ENCODE measurements around the gene MS4A4E. TPM values are rescaled to one million over a fixed set of nuclear protein-coding genes. Genes with fewer than 3 reads are reported as not detected.

MS4A4E gene
- total and polyA plus RNA-seq, 5 donors from 2014 or later, result 1.0 TPM; not detected in 4

DNA sequence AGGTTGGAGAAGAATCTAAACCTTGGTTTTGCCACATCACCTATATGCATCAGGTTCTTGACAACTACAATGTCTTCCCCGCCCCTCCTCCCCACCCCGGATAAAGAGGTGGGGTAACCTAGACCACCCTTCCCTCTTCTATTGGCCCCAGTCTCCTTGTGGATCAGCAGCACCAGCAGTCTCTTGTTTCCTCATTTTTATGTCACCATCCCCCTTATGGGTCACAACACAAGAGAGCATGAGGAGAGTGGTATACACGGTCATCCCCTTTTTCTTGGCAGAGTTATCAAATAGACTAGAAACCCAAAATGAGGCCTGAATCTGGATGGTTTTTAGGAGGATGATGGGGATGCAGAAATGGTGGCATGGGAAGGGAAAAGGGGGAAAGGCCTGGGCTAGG lies 1.2 kb downstream of the MS4A4E start:
- H3K4me3 ChIP-seq (ENCODE audit: low read depth, low read length), result no peak overlapping the region
- no peaks in the 10 kb centered on the region for H3K9me3 ChIP-seq (ENCODE audit: control insufficient read depth in 2 of 2, low read length in 2 of 2)
- no peaks in the 10 kb centered on the region for H3K36me3 Mint-ChIP-seq
- H3K27ac ChIP-seq (ENCODE audit: insufficient read depth, low read length, poor library complexity, severe bottlenecking), result no peak overlapping the region
- DNase-seq, result no peak
- peaks cover 2% of the 10 kb centered on the region for H3K27me3 ChIP-seq (ENCODE audit: control insufficient read depth, insufficient read depth, low read length)
- peaks cover 15% of the 10 kb centered on the region for H3K27me3 Mint-ChIP-seq
- ATAC-seq (ENCODE audit: low read depth in 2 of 2), result no peak
- H3K9me3 Mint-ChIP-seq, result peaks cover 0 to 2% (median 0%) of the 10 kb centered on the region in 7 donors
- no peak overlapping the region for H3K4me3 Mint-ChIP-seq
- H3K4me1 ChIP-seq (ENCODE audit: control insufficient read depth, insufficient read depth, low read length, poor library complexity, severe bottlenecking), result no peaks in the 10 kb centered on the region
- H3K36me3 ChIP-seq (ENCODE audit: control insufficient read depth, insufficient read depth, low read length), result no peaks in the 10 kb centered on the region
- H3K27ac Mint-ChIP-seq, result no peak overlapping the region
- no peaks in the 10 kb centered on the region for H3K4me1 Mint-ChIP-seq

DNA sequence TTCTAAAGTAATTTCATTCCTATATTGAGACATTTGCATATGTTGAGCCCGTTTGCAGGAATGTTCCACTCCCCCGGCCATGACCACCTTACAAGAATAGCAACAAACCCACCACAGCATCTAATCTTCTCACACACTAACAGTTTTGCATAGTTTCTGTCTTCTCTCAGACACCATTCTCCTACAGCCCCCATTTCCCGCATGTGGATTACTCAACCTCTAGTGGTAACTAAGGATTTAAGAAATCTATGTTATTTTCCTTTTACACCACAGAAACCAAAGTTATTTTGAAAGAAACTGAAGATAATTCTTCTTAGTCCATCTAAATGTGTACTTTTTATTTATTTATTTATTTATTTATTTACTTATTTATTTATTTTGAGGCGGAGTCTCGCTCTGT lies 2.3 kb downstream of the MS4A4E start:
- Mint-ChIP-seq H3K9me3 (peaks cover 0 to 2% (median 0%) of the 10 kb centered on the region in 7 donors), H3K36me3 (no peaks in the 10 kb centered on the region), H3K27ac (no peak overlapping the region), H3K27me3 (peaks cover 12% of the 10 kb centered on the region), H3K4me3 (no peak overlapping the region), H3K4me1 (no peaks in the 10 kb centered on the region)
- no peaks in the 10 kb centered on the region for H3K4me1 ChIP-seq (ENCODE audit: control insufficient read depth, insufficient read depth, low read length, poor library complexity, severe bottlenecking)
- no peak overlapping the region for H3K4me3 ChIP-seq (ENCODE audit: low read depth, low read length)
- peaks cover 2% of the 10 kb centered on the region for H3K27me3 ChIP-seq (ENCODE audit: control insufficient read depth, insufficient read depth, low read length)
- no peak overlapping the region for H3K27ac ChIP-seq (ENCODE audit: insufficient read depth, low read length, poor library complexity, severe bottlenecking)
- no peaks in the 10 kb centered on the region for H3K9me3 ChIP-seq (ENCODE audit: control insufficient read depth in 2 of 2, low read length in 2 of 2)
- no peak for ATAC-seq (ENCODE audit: low read depth in 2 of 2)
- H3K36me3 ChIP-seq (ENCODE audit: control insufficient read depth, insufficient read depth, low read length), result no peaks in the 10 kb centered on the region
- DNase-seq, result no peak

DNA sequence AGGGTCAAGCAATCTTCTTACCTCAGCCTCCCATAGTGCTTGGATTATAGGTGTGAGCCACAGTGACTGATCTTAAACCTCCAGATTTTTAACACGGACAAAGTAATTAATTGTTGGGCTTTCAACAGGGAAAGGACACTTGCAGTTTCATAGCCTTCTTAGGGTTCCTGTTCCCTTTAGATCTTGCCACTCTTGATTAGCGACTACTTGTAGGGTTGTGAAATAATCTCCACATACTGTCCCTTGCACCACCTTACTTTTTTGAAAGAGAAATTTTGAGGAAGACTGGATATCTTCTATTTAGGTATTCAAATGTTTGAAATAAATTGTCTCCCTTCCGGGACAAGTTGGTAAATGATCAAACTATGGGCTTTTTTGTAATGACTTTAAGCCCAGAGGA lies 7.6 kb downstream of the MS4A4E start:
- DNase-seq, result no peak
- H3K4me3 Mint-ChIP-seq, result no peak overlapping the region
- Histone ChIP-seq H3K4me3 (ENCODE audit: low read depth, low read length) (no peak overlapping the region), H3K4me1 (ENCODE audit: control insufficient read depth, insufficient read depth, low read length, poor library complexity, severe bottlenecking) (no peaks in the 10 kb centered on the region), H3K27ac (ENCODE audit: insufficient read depth, low read length, poor library complexity, severe bottlenecking) (no peak overlapping the region), H3K9me3 (ENCODE audit: control insufficient read depth in 2 of 2, low read length in 2 of 2) (no peaks in the 10 kb centered on the region), H3K36me3 (ENCODE audit: control insufficient read depth, insufficient read depth, low read length) (no peaks in the 10 kb centered on the region), H3K27me3 (ENCODE audit: control insufficient read depth, insufficient read depth, low read length) (no peaks in the 10 kb centered on the region)
- H3K36me3 Mint-ChIP-seq, result no peaks in the 10 kb centered on the region
- no peaks in the 10 kb centered on the region for H3K4me1 Mint-ChIP-seq
- no peak overlapping the region for H3K27ac Mint-ChIP-seq
- no peaks in the 10 kb centered on the region for H3K9me3 Mint-ChIP-seq
- H3K27me3 Mint-ChIP-seq, result peaks cover 18% of the 10 kb centered on the region
- no peak for ATAC-seq (ENCODE audit: low read depth in 2 of 2)

DNA sequence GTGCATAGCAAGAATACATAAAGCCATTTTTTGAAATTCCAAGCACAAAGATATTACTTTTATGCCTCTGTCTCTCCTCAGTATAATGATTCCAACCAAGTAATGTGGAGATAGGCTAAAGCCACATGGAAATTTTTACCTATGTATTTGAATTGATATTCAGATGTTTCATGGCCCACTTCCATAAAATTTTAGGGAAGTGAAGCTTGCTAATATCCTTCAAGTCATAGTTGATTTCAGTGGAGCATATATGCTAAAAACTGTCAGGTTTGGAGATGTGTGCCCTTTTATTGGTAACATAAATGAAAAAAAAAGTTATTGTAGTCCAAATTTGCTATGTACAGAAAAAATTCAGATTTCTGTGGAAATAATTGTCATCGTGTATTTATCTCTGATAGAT lies 12.3 kb downstream of the MS4A4E start:
- ATAC-seq (ENCODE audit: low read depth in 2 of 2), result no peak
- no peaks in the 10 kb centered on the region for H3K27me3 ChIP-seq (ENCODE audit: control insufficient read depth, insufficient read depth, low read length)
- no peak overlapping the region for H3K4me3 ChIP-seq (ENCODE audit: low read depth, low read length)
- H3K9me3 ChIP-seq (ENCODE audit: control insufficient read depth in 2 of 2, low read length in 2 of 2), result no peaks in the 10 kb centered on the region
- peaks cover 13% of the 10 kb centered on the region for H3K27me3 Mint-ChIP-seq
- no peaks in the 10 kb centered on the region for H3K36me3 Mint-ChIP-seq
- no peaks in the 10 kb centered on the region for H3K36me3 ChIP-seq (ENCODE audit: control insufficient read depth, insufficient read depth, low read length)
- H3K4me1 Mint-ChIP-seq, result no peaks in the 10 kb centered on the region
- peak overlapping the region in 1 of 3 donors; percentile 46 for H3K27ac Mint-ChIP-seq
- H3K27ac ChIP-seq (ENCODE audit: insufficient read depth, low read length, poor library complexity, severe bottlenecking), result no peak overlapping the region
- H3K9me3 Mint-ChIP-seq, result no peaks in the 10 kb centered on the region
- no peaks in the 10 kb centered on the region for H3K4me1 ChIP-seq (ENCODE audit: control insufficient read depth, insufficient read depth, low read length, poor library complexity, severe bottlenecking)
- no peak overlapping the region for H3K4me3 Mint-ChIP-seq
- no peak for DNase-seq

DNA sequence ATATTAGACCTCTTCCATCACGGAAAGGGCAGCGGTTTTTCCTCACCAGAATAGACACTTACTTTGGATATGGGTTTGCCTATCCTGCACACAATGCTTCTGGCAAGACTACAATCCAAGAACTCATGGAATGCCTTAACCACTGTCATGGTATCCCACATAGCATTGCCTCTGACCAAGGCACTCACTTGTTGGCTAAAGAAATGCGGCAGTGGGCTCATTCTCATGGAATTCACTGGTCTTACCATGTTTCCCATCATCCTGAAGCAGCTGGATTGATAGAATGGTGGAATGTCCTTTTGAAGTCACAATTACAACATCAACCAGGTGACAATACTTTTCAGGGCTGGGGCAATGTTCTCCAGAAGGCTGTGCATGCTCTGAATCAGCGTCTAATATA lies 20.8 kb downstream of the MS4A4E start:
- Histone ChIP-seq H3K27ac (ENCODE audit: insufficient read depth, low read length, poor library complexity, severe bottlenecking) (no peak overlapping the region), H3K4me3 (ENCODE audit: low read depth, low read length) (no peak overlapping the region), H3K9me3 (ENCODE audit: control insufficient read depth in 2 of 2, low read length in 2 of 2) (no peaks in the 10 kb centered on the region), H3K4me1 (ENCODE audit: control insufficient read depth, insufficient read depth, low read length, poor library complexity, severe bottlenecking) (no peaks in the 10 kb centered on the region), H3K36me3 (ENCODE audit: control insufficient read depth, insufficient read depth, low read length) (no peaks in the 10 kb centered on the region), H3K27me3 (ENCODE audit: control insufficient read depth, insufficient read depth, low read length) (no peaks in the 10 kb centered on the region)
- no peak for ATAC-seq (ENCODE audit: low read depth in 2 of 2)
- DNase-seq, result no peak
- Mint-ChIP-seq H3K9me3 (peaks cover 0 to 2% (median 0%) of the 10 kb centered on the region in 7 donors), H3K4me3 (no peak overlapping the region), H3K27ac (no peak overlapping the region), H3K4me1 (no peaks in the 10 kb centered on the region), H3K27me3 (peaks cover 5% of the 10 kb centered on the region), H3K36me3 (no peaks in the 10 kb centered on the region)

DNA sequence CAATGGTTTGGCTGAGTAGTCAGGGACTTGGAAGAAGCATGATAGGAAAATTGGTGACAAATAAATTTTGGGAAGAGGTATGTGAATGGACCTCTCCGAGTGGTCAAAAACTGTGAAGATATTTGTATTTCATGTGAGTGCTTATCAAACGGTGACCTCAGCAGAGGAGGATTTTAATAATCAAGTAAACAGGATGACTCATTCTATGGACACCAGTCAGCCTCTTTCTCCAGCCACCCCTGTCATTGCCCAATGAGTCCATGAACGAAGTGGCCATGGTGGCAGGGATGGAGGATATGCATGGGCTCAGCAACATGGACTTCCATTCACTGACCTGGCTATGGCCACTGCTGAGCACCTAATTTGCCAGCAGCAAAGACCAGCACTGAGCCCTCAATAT lies 21.2 kb downstream of the MS4A4E start:
- Histone ChIP-seq H3K4me1 (ENCODE audit: control insufficient read depth, insufficient read depth, low read length, poor library complexity, severe bottlenecking) (no peaks in the 10 kb centered on the region), H3K4me3 (ENCODE audit: low read depth, low read length) (no peak overlapping the region), H3K36me3 (ENCODE audit: control insufficient read depth, insufficient read depth, low read length) (no peaks in the 10 kb centered on the region), H3K9me3 (ENCODE audit: control insufficient read depth in 2 of 2, low read length in 2 of 2) (no peaks in the 10 kb centered on the region), H3K27me3 (ENCODE audit: control insufficient read depth, insufficient read depth, low read length) (no peaks in the 10 kb centered on the region), H3K27ac (ENCODE audit: insufficient read depth, low read length, poor library complexity, severe bottlenecking) (no peak overlapping the region)
- Mint-ChIP-seq H3K4me1 (no peaks in the 10 kb centered on the region), H3K27ac (no peak overlapping the region), H3K36me3 (no peaks in the 10 kb centered on the region), H3K27me3 (peaks cover 5% of the 10 kb centered on the region), H3K9me3 (peaks cover 0 to 2% (median 0%) of the 10 kb centered on the region in 7 donors), H3K4me3 (no peak overlapping the region)
- ATAC-seq (ENCODE audit: low read depth in 2 of 2) (no peak), DNase-seq (no peak)

DNA sequence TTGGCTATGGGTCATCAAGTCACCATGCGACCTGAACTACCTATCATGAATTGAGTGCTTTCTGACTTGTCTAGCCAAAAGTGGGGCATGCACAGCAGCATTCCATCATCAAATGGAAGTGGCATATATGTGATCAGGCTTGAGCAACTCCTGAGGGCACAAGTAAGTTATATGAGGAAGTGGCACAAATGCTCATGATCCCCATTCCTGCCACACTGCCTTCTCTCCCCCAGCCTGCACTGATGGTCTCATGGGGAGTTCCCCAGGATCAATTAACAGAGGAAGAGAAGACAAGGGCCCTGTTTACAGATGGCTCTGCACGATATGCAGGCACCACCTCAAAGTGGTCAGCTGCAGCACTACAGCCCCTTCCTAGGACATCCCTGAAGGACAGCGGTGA lies 21.8 kb downstream of the MS4A4E start:
- H3K9me3 ChIP-seq (ENCODE audit: control insufficient read depth in 2 of 2, low read length in 2 of 2), result no peaks in the 10 kb centered on the region
- no peak overlapping the region for H3K27ac ChIP-seq (ENCODE audit: insufficient read depth, low read length, poor library complexity, severe bottlenecking)
- H3K27me3 ChIP-seq (ENCODE audit: control insufficient read depth, insufficient read depth, low read length), result no peaks in the 10 kb centered on the region
- no peak overlapping the region for H3K4me3 ChIP-seq (ENCODE audit: low read depth, low read length)
- H3K4me1 ChIP-seq (ENCODE audit: control insufficient read depth, insufficient read depth, low read length, poor library complexity, severe bottlenecking), result no peaks in the 10 kb centered on the region
- ATAC-seq (ENCODE audit: low read depth in 2 of 2) (no peak), DNase-seq (no peak)
- H3K4me3 Mint-ChIP-seq, result no peak overlapping the region
- H3K36me3 ChIP-seq (ENCODE audit: control insufficient read depth, insufficient read depth, low read length), result no peaks in the 10 kb centered on the region
- H3K27ac Mint-ChIP-seq, result no peak overlapping the region
- peaks cover 0 to 2% (median 0%) of the 10 kb centered on the region in 7 donors for H3K9me3 Mint-ChIP-seq
- H3K36me3 Mint-ChIP-seq, result no peaks in the 10 kb centered on the region
- no peaks in the 10 kb centered on the region for H3K4me1 Mint-ChIP-seq
- peaks cover 5% of the 10 kb centered on the region for H3K27me3 Mint-ChIP-seq

DNA sequence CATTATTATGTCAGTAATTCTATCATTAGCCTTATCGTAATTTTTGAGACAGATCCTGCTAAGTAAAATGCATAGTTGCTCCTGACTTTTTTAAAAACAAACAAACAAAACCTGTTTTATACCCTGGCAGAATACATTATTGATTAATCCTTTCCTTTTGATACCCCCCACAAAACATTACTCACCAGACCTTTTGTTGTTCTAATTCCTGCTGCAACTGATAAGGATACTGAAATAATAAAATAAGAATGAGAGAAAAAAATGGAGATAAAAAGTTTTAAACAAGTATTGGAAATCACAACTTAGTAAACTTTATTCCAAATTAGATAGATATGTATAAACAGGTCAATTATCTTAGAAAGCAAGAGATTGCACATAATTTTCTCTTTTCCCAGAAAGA lies 28.6 kb downstream of the MS4A4E start:
- no peaks in the 10 kb centered on the region for H3K9me3 ChIP-seq (ENCODE audit: control insufficient read depth in 2 of 2, low read length in 2 of 2)

More for the DNA sequence above, 28.6 kb downstream of the MS4A4E start:
- no peak overlapping the region for H3K27ac ChIP-seq (ENCODE audit: insufficient read depth, low read length, poor library complexity, severe bottlenecking)
- ATAC-seq (ENCODE audit: low read depth in 2 of 2), result no peak
- peaks cover 21% of the 10 kb centered on the region for H3K27me3 Mint-ChIP-seq
- no peak for DNase-seq
- H3K4me1 Mint-ChIP-seq, result no peaks in the 10 kb centered on the region
- no peaks in the 10 kb centered on the region for H3K27me3 ChIP-seq (ENCODE audit: control insufficient read depth, insufficient read depth, low read length)
- no peaks in the 10 kb centered on the region for H3K4me1 ChIP-seq (ENCODE audit: control insufficient read depth, insufficient read depth, low read length, poor library complexity, severe bottlenecking)
- H3K4me3 ChIP-seq (ENCODE audit: low read depth, low read length), result no peak overlapping the region
- H3K4me3 Mint-ChIP-seq, result no peak overlapping the region
- H3K36me3 ChIP-seq (ENCODE audit: control insufficient read depth, insufficient read depth, low read length), result no peaks in the 10 kb centered on the region
- no peak overlapping the region for H3K27ac Mint-ChIP-seq
- H3K36me3 Mint-ChIP-seq, result no peaks in the 10 kb centered on the region
- H3K9me3 Mint-ChIP-seq, result peaks cover 0 to 3% (median 0%) of the 10 kb centered on the region in 7 donors

Measured in CD4-positive, CD25-positive, alpha-beta regulatory T cell (primary cell).